ENCODE data around the gene WDR37.

The WDR37 gene

DNA sequence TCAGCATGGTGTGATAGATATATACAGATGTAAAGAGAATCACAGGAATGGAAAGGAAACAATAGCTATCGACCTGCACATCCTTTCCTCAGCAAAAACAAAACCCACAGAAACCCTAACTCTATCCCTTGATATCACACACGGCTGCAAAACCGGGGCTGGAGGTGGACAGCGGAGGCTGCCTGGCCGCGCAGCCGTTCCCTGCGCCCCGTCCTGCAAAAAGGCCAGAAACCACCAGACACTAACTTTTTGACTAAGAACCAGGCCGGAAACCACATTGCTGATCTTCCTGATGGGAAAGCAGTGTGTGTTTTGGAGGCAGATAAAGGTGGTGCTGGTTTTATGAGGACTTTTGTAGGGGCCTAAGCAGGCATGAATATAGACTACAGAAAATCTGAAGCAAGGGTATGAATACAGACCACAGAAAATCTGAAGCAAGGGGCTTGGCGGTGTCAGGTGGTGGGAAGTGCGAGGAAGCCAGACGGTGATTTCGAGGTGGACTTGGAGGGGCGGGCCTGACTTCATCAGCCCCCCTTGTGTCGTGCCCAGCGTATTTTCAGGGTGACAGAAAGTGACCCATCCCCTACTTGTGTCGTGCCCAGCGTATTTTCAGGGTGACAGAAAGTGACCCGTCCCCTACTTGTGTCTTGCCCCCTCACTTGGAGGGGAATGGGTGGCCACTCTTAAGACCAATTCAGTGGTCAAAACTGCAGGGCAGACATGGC, 123.3 kb downstream of the WDR37 start:
- DNase-seq (ENCODE audit: insufficient read length) (no peak), FAIRE-seq (no peak)

DNA sequence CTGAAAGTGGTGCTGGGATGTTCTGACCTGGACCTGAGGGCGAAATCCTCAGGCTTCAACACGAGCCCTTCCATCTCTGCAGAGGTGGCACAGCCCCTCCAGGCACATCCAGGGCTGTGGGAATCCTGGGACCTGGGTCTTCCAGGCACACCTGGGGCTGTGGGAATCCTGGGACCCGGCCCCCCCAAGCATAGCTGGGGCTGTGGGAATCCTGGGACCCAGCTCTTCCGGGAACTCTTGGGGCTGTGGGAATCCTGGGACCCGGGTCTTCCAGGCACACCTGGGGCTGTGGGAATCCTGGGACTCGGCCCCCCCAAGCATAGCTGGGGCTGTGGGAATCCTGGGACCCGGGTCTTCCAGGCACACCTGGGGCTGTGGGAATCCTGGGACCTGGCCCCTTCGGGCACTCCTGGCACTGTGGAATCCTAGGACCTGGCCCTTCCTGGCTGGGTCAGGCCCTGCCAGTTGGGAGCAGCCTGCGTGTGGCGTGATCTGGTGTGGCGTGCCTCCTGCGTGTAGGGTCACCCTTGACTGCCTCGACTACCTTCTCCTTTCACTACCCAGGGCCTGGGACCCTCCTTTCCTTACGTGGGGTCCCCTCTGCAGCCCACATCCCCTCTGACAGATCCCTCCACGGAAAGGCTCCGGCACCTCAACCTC, 124.0 kb downstream of the WDR37 start:
- TF ChIP-seq POLR2AphosphoS5 (IDR thresholded peaks at IDR 0.05; ENCODE audit: low read depth, low read length) (no peak), TAF1 (IDR thresholded peaks at IDR 0.05; ENCODE audit: borderline replicate concordance, low read depth, low read length) (no peak), POLR2A (IDR thresholded peaks at IDR 0.05; ENCODE audit: low read depth, low read length) (no peak)
- DNase-seq (ENCODE audit: insufficient read length) (no peak), FAIRE-seq (no peak)

More for the DNA sequence above, 123.3 kb downstream of the WDR37 start:
- no peak for TF ChIP-seq TAF1 (IDR thresholded peaks at IDR 0.05; ENCODE audit: borderline replicate concordance, low read depth, low read length)
- TF ChIP-seq POLR2A (IDR thresholded peaks at IDR 0.05; ENCODE audit: low read depth, low read length): no peak
- TF ChIP-seq POLR2AphosphoS5 (IDR thresholded peaks at IDR 0.05; ENCODE audit: low read depth, low read length): no peak

DNA sequence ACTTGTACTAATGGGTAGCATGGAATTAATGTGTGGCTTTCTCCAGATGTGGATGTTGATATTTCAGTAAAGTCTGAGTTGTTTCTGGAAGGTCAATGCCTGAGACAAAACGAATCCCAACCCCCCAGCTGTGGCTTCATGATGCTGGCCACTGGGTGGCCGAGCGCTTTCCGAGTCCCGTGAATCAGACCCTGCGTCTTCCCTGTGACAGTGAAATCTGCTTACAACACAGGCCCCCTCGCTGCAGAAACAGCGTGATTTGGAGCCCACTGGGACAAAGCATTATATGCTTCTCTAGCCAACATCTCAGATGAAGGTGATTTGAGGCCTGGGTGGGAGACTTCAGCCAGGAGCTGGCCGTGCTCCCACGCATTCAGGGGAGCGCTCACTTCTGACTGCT, 124.7 kb downstream of the WDR37 start:
- DNase-seq (ENCODE audit: insufficient read length) (no peak), FAIRE-seq (no peak)
- no peak for TF ChIP-seq POLR2A (IDR thresholded peaks at IDR 0.05; ENCODE audit: low read depth, low read length)
- no peak for TF ChIP-seq POLR2AphosphoS5 (IDR thresholded peaks at IDR 0.05; ENCODE audit: low read depth, low read length)
- TF ChIP-seq TAF1 (IDR thresholded peaks at IDR 0.05; ENCODE audit: borderline replicate concordance, low read depth, low read length): no peak
